ENCODE results near the gene PLA2G2D.

Gene PLA2G2D

GRCh38 chr1:20079661-20080305 lies 39.6 kb downstream of the PLA2G2D start:
- no peak for TF ChIP-seq CTCF (IDR thresholded peaks at IDR 0.05; ENCODE audit: borderline replicate concordance, control extremely low read depth, extremely low read depth, insufficient read depth, missing control alignments)
- in situ Hi-C loops (cut with MboI; ENCODE audit: low sequenced_read_pairs, unreplicated experiment) = no loop called here
- no peak for DNase-seq (ENCODE audit: low spot score)

DNA sequence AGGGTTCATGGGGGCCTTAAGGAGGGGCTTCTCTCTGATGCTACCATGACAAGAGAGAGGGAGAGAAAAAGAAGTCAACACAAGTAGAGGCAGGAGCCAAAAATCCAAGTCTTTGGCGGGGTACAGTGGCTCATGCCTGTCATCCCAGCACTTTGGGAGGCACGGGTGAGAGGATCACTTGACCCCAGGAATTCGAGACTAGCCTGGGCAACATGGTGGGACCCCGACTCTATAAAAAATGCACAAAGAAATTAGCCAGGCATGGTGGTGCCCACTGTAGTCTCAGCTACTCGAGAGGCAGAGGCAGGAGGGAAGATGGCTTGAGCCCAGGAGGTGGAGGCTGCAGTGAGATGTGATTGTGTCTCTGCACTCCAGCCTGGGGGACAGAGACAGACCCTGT lies 40.6 kb downstream of the PLA2G2D start:
- in situ Hi-C loops (cut with MboI; ENCODE audit: low sequenced_read_pairs, unreplicated experiment) = no loop called here
- DNase-seq (ENCODE audit: low spot score) = no peak
- TF ChIP-seq CTCF (IDR thresholded peaks at IDR 0.05; ENCODE audit: borderline replicate concordance, control extremely low read depth, extremely low read depth, insufficient read depth, missing control alignments) = no peak

- in situ Hi-C loops (cut with MboI; ENCODE audit: low sequenced_read_pairs, unreplicated experiment) = no loop called here
- peak; percentile 64 for DNase-seq (ENCODE audit: low spot score)
- TF ChIP-seq CTCF (IDR thresholded peaks at IDR 0.05; ENCODE audit: borderline replicate concordance, control extremely low read depth, extremely low read depth, insufficient read depth, missing control alignments) = no peak
These were observed 41.1 kb downstream of the PLA2G2D start for GRCh38 chr1:20078171-20078651.

GRCh38 chr1:20076710-20077461 lies 42.5 kb downstream of the PLA2G2D start:
- no peak for DNase-seq (ENCODE audit: low spot score)
- no peak for TF ChIP-seq CTCF (IDR thresholded peaks at IDR 0.05; ENCODE audit: borderline replicate concordance, control extremely low read depth, extremely low read depth, insufficient read depth, missing control alignments)
- in situ Hi-C loops (cut with MboI; ENCODE audit: low sequenced_read_pairs, unreplicated experiment) = no loop called here

DNA sequence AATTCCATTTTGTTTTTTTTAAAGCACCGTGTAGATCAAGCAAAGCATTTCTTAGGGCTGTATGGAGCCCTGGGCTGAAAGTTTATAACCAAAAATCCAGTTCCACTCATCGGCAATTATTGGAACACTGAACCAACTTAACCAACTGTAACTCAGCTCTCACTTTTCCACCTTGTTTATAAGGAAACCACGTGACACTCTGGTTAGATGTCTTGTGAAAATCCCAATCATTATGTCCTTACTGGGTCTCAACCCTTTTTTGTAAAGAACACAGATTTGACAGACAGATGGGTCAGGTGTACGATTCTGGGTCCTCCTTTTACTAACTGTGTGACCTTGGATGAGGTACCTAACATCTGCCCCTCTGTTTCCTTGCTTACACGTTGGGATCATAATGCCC lies 43.1 kb downstream of the PLA2G2D start:
- TF ChIP-seq CTCF (IDR thresholded peaks at IDR 0.05; ENCODE audit: borderline replicate concordance, control extremely low read depth, extremely low read depth, insufficient read depth, missing control alignments) = no peak
- in situ Hi-C loops (cut with MboI; ENCODE audit: low sequenced_read_pairs, unreplicated experiment) = no loop called here
- DNase-seq (ENCODE audit: low spot score) = no peak

DNA sequence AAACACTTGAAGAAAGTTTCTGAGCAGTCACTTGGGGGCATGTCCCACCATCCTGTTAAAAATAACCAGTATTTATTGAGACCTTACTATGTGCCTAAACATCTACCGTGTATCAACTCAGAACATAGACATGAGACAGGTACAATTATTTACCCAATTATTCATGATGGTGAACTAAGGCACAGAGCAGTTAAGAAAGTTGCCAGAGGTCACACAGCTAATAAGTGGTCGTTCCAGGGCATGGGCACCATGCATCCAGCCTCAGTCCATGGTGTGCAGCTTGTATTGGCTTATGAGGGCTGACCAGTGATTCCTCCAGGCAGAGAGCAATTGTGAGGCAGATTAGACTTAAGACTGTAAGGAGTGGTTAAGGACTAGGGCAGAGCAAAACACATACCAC lies 44.0 kb downstream of the PLA2G2D start:
- TF ChIP-seq CTCF (IDR thresholded peaks at IDR 0.05; ENCODE audit: borderline replicate concordance, control extremely low read depth, extremely low read depth, insufficient read depth, missing control alignments) = no peak
- DNase-seq (ENCODE audit: low spot score) = no peak
- in situ Hi-C loops (cut with MboI; ENCODE audit: low sequenced_read_pairs, unreplicated experiment) = no loop called here

Measured in GM13976 (cell line).